ENCODE data around the gene TGM6. TPM values are rescaled to one million over a fixed set of nuclear protein-coding genes. Genes with fewer than 3 reads are reported as not detected.

The TGM6 gene
- total RNA-seq, 1 experiment from 2014 or later, result not detected

GRCh38 chr20:2397595-2398145, 17.0 kb downstream of the TGM6 start:
- no peaks in the 10 kb centered on the region; the same call in 1 of the 2 replicates for H3K27me3 Mint-ChIP-seq (ENCODE audit: low read depth)
- peak; percentile 32 for DNase-seq (ENCODE audit: low spot score)
- peak; percentile 89 for ATAC-seq
- H3K4me3 Mint-ChIP-seq, result no peak overlapping the region
- POLR2A ChIA-PET, result no interaction called here
- H3K4me1 Mint-ChIP-seq, result 0 out of 2 replicates have a peak, but pooled peaks cover 3% of the 10 kb centered on the region
- no peaks in the 10 kb centered on the region for H3K36me3 Mint-ChIP-seq
- CTCF ChIA-PET, result interaction anchor here (1.0 to 4.6 kb wide), 2 partner anchors 11 to 54 kb away, joined by 4 to 24 read pairs; no protein-coding TSS in a partner anchor
- no peaks in the 10 kb centered on the region for H3K9me3 Mint-ChIP-seq
- H3K27ac Mint-ChIP-seq, result no peak overlapping the region
- peak; percentile 25; the same call in 1 of the 2 replicates for TF ChIP-seq CTCF (IDR thresholded peaks at IDR 0.05)
- no peak for TF ChIP-seq IRF2 (CRISPR knock-in tag; IDR thresholded peaks at IDR 0.05; ENCODE audit: borderline replicate concordance, low read depth)
- TF ChIP-seq E2F5 (CRISPR knock-in tag; IDR thresholded peaks at IDR 0.05), result no peak
- TF ChIP-seq ATF1 (CRISPR knock-in tag; IDR thresholded peaks at IDR 0.05), result no peak
- no peak for TF ChIP-seq ZNF263 (CRISPR knock-in tag; IDR thresholded peaks at IDR 0.05; ENCODE audit: low read depth)
- TF ChIP-seq NR2C2 (CRISPR knock-in tag; IDR thresholded peaks at IDR 0.05), result no peak
- no peak for TF ChIP-seq NR1H2 (CRISPR knock-in tag; IDR thresholded peaks at IDR 0.05)

- no peak for DNase-seq (ENCODE audit: low spot score)
- Mint-ChIP-seq H3K4me3 (no peak overlapping the region), H3K27me3 (ENCODE audit: low read depth) (no peaks in the 10 kb centered on the region; the same call in 1 of the 2 replicates), H3K36me3 (no peaks in the 10 kb centered on the region), H3K9me3 (no peaks in the 10 kb centered on the region), H3K4me1 (0 out of 2 replicates have a peak, but pooled peaks cover 3% of the 10 kb centered on the region), H3K27ac (no peak overlapping the region)
- no peak for TF ChIP-seq ATF2 (CRISPR knock-in tag; IDR thresholded peaks at IDR 0.05; ENCODE audit: borderline replicate concordance, low read depth)
- CTCF ChIA-PET, result interaction anchor here (4.6 kb wide), 1 partner anchor 12 kb away, joined by 24 read pairs; no protein-coding TSS in a partner anchor
- POLR2A ChIA-PET, result interaction anchor here (0.6 to 0.8 kb wide), 2 partner anchors 32 to 724 kb away, joined by 3 to 6 read pairs; no protein-coding TSS in a partner anchor
- ATAC-seq, result no peak
These were observed 17.7 kb downstream of the TGM6 start for GRCh38 chr20:2398449-2398848.

GRCh38 chr20:2399390-2399789, 18.7 kb downstream of the TGM6 start:
- CTCF ChIA-PET, result interaction anchor here (4.6 kb wide), 1 partner anchor 13 kb away, joined by 24 read pairs; no protein-coding TSS in a partner anchor
- Mint-ChIP-seq H3K27me3 (ENCODE audit: low read depth) (no peaks in the 10 kb centered on the region; the same call in 1 of the 2 replicates), H3K9me3 (peaks cover 3% of the 10 kb centered on the region), H3K4me1 (0 out of 2 replicates have a peak, but pooled peaks cover 3% of the 10 kb centered on the region), H3K4me3 (no peak overlapping the region), H3K36me3 (no peaks in the 10 kb centered on the region), H3K27ac (no peak overlapping the region)
- ATAC-seq (no peak), DNase-seq (ENCODE audit: low spot score) (no peak)
- POLR2A ChIA-PET, result no interaction called here
- TF ChIP-seq ZNF532 (CRISPR knock-in tag; IDR thresholded peaks at IDR 0.05; ENCODE audit: borderline replicate concordance) (no peak), TP53 (CRISPR knock-in tag; IDR thresholded peaks at IDR 0.05) (no peak), JAZF1 (CRISPR knock-in tag; IDR thresholded peaks at IDR 0.05) (no peak), ZNF263 (CRISPR knock-in tag; IDR thresholded peaks at IDR 0.05; ENCODE audit: low read depth) (no peak), MAX (CRISPR knock-in tag; IDR thresholded peaks at IDR 0.05) (no peak), NR3C1 (CRISPR knock-in tag; conservative IDR thresholded peaks at IDR 0.05; ENCODE audit: low read depth) (no peak), USF2 (CRISPR knock-in tag; IDR thresholded peaks at IDR 0.05) (no peak), ZNF671 (CRISPR knock-in tag; IDR thresholded peaks at IDR 0.05) (no peak), ZNF416 (CRISPR knock-in tag; IDR thresholded peaks at IDR 0.05) (no peak), STAT6 (CRISPR knock-in tag; conservative IDR thresholded peaks at IDR 0.05; ENCODE audit: low read depth) (no peak)

All from WTC11 (cell line).